Prostate gland (tissue), 2 donors: ENCODE measurements around the gene ZNF700.

Experiments
- CTCF ChIP-seq, 4 experiments: fragments of 200-600 bp in 2 of 4; fragments of 450-650 bp in 2 of 4; sonication (generic) in 2 of 4; IDR thresholded peaks; 1 replicate in 3 of 4; 2 replicates in 1 of 4; pipeline ENCODE4 v1.5.1; 2016 to 2019; ENCODE audit warnings: antibody characterized with exemption in 4 of 4, mild to moderate bottlenecking in 2 of 4, moderate library complexity in 2 of 4
- POLR2A ChIP-seq: fragments of 450-650 bp; IDR thresholded peaks from one replicate; pipeline ENCODE4 v1.6.1; 2016; ENCODE audit warnings: antibody characterized with exemption, mild to moderate bottlenecking
- POLR2AphosphoS5 ChIP-seq: sonication (generic); formaldehyde crosslinking; IDR thresholded peaks from one replicate; pipeline ENCODE4 v1.6.1; 2017; ENCODE audit warnings: antibody characterized with exemption

GRCh38 chr19:11887234-11887610, 37.7 kb upstream of the ZNF700 start:
- TF ChIP-seq CTCF (IDR thresholded peaks at IDR 0.05) = no peak
- TF ChIP-seq POLR2A = no peak
- TF ChIP-seq POLR2AphosphoS5 = no peak
